HS-5 (cell line): Measurements from ENCODE around the gene MINK1.
"Not testable (repeated sequence)": the region's sequence is repeated elsewhere in the genome, so short reads cannot be mapped to it uniquely, and the experiment has no call there.

Experiments
- DNase-seq: peaks from one replicate; pipeline ENCODE4 v3.0.0-alpha.2; 2012; ENCODE audit warnings: low read depth

The MINK1 gene

GRCh38 chr17:4899341-4900230, 66.4 kb downstream of the MINK1 start, which contains the start of gene C17orf107:
C17orf107 (plus strand) TSS chr17:4899536; CDS start chr17:4899763, 227 bp downstream.
- DNase-seq = no peak

- DNase-seq = no peak
Observed at GRCh38 chr17:4900231-4901107, 67.3 kb downstream of the MINK1 start.

GRCh38 chr17:4901108-4901647, 68.0 kb downstream of the MINK1 start:
- no peak for DNase-seq

- no peak for DNase-seq
Observed at GRCh38 chr17:4901648-4902344, 68.7 kb downstream of the MINK1 start.

- no peak for DNase-seq
Observed at GRCh38 chr17:4902540-4902939, 69.4 kb downstream of the MINK1 start.

DNA sequence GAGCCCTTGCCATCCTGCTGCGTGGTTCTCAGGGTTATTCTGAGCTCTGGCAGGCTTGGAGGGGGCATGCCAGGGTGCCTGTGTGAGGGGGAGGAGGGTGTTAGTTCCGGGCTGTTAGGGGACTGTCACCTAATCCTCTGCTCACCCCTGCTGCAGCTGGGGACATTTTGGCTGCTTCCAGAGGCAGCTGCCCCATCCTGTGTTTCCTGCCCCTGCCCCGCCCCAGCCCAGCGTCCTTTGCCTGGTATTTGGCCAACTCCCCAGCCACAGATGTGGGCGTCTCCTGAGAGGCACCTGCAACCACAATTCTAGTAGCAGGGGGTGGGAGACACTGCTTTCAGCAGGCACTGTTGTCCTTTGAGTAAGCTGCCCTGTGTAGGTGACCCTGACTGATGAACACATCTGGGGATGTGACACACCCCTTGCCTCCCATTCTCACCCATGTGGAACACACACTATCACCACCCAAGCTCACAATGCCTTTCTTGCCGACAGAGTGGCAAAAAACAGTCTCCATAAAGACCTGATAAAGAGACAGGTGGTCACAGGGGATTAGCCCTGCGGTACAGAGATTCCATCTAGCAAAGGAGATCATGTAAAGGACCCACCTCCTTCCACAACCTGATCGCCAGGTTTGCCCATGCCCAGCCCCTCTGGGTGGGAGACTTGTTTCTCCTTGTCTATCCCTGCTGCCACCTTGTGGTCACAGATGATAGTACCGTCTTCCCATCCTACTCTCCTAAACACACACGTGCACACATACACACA, 70.1 kb downstream of the MINK1 start, which contains the start of gene CHRNE:
Gene CHRNE (minus strand): TSS at position 48 of the 768 bp plus-strand sequence. CDS start 35 bp downstream, at position 13.
- DNase-seq = peak; percentile 45

DNA sequence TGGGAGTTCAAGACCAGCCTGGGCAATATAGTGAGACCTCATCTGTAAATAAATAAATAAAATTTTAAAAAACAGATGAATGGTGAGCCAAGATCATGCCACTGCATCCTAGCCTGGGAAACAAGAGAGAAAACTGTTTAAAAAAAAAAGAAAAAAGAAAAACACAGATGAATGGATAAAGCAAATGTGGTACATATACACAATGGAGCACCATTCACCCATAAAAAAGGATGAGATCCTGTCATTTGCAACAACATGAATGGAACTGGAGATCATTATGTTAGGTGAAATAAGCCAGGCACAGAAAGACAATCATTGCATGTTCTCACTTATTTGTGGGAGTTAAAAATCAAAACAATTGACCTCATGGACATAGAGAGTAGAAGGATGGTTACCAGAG, 73.5 kb downstream of the MINK1 start:
- DNase-seq = not testable (repeated sequence)

DNA sequence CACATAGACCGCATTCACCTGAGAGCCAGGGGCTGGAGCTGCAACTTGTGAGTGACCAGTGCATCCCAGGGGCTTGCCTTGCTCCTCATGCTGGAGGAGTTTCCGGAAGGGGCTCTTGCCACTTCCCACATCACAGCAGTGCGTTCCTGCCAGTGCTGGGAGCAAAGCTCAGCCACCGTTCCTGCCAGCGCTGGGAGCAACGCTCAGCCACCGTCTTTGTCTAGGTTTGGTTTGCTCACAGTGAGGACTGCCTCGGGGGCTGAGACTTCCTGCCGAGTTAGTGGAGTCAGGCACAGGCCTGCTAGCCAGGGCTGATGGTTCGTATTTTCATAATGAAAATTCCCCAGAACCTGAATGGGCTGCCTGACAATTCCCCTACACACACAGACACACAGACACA, 75.2 kb downstream of the MINK1 start:
- DNase-seq = no peak

GRCh38 chr17:4908711-4909496, 75.8 kb downstream of the MINK1 start:
- peak; percentile 30 for DNase-seq

DNA sequence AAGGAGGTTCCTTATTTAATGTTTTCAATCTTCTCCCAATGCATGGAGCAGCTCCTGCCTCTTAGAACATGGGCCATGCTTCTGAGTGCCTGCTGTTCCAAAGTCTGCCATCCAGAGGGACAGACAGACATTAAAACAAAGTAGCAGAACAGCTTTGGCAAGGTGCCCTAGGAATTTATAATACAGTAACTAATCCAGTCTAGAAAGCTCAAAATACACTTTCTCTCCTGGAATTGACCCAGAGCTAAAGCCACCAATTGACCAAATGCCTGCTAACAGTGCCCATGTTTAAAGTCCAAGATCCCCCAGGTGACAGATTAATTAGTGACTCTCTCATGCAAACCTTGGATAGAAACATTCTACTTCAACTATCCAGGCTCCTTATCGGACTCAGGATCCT, 80.9 kb downstream of the MINK1 start:
- DNase-seq = no peak

DNA sequence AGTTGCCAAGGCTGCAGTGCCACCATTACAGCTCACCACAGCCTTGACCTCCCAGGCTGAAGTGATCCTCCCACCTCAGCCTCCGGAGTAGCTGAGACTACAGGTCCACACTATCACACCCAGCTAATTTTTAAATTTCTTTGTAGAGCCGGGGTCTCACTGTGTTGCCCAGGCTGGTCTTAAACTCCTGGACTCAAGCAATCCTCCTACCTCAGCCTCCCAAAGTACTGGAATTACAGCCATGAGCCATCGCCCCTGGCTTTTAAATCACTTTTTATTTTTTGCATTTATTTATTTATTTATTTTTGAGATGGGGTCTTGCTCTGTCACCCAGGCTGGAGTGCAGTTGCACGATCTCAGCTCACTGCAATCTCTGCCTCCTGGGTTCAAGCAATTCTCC, 81.4 kb downstream of the MINK1 start:
- DNase-seq = not testable (repeated sequence)

DNA sequence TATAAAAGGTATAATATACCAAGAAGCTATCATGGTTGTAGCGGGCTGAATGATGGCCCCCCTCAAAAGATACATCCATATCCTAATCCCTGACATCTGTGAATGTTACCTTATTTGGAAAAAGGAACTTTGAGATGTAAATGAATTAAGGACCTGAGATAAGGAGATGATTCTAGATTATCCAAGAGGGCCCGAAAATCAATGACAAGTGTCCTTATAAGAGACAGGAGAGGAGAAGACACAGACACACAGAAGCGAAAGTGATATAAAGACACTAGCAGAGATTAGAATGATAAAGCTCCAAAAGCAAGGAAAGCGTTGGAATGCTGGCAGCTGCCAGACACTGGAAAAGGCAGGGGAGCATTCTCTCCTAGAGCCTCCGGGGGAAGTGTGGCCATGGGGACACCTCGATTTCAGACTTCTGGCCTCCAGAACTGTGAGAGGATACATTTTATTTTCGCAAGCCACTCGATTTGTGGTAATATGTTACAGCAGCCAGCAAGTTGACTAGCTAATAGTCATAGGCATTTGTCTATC, 86.4 kb downstream of the MINK1 start:
- DNase-seq = no peak

DNA sequence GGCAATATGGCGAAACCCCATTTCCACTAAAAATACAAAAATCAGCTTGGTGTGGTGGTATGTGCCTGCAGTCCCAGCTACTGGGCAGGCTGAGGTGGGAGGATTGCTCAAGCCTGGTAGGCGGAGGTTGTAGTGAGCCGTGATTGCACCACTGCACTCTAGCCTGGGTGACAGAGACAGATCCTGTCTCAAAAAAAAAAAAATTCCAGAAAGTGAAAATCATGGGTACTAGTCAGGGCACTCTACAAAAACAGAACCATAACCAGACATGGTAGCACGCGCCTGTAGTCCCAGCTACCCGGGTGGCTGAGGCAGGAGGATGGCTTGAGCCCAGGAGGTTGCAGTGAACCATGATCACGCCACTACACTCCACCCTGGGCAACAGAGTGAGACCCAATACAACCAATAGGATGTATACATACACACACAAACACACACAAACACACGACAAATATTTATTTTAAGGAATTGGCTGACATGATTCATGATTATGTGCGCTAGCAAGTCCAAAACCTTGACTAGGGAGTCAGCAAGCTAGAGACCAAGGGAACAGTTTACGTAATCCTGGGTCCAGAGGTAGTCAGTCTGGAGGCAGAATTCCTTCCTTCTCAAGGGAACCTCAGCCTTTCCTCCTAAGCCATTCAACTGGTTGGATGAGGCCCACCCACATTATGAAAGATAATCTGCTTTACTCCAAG, 87.4 kb downstream of the MINK1 start:
- no peak for DNase-seq

GRCh38 chr17:4921320-4921719, 88.2 kb downstream of the MINK1 start:
- no peak for DNase-seq

GRCh38 chr17:4926577-4927335, 93.6 kb downstream of the MINK1 start:
- DNase-seq = not testable (repeated sequence)

GRCh38 chr17:4928881-4929280, 95.7 kb downstream of the MINK1 start:
- DNase-seq = no peak

- DNase-seq = no peak
Observed at GRCh38 chr17:4931963-4932362, 98.8 kb downstream of the MINK1 start, which contains the start of gene GP1BA. GP1BA (plus strand) TSS chr17:4932277; CDS start chr17:4932605, 328 bp downstream.

DNA sequence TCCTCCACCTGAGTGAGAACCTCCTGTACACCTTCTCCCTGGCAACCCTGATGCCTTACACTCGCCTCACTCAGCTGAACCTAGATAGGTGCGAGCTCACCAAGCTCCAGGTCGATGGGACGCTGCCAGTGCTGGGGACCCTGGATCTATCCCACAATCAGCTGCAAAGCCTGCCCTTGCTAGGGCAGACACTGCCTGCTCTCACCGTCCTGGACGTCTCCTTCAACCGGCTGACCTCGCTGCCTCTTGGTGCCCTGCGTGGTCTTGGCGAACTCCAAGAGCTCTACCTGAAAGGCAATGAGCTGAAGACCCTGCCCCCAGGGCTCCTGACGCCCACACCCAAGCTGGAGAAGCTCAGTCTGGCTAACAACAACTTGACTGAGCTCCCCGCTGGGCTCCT, 99.6 kb downstream of the MINK1 start:
- no peak for DNase-seq
